ENCODE data around the gene C1orf21.

C1orf21 gene

GRCh38 chr1:184627007-184627341 lies 240.1 kb downstream of the C1orf21 start:
- no peak overlapping the region for H3K9ac ChIP-seq (ENCODE audit: low read depth, low read length)
- no peaks in the 10 kb centered on the region for H3K9me3 ChIP-seq (ENCODE audit: insufficient read depth, low read depth, low read length)
- H3K27ac ChIP-seq (ENCODE audit: low read length), result no peak overlapping the region
- no peaks in the 10 kb centered on the region for H3K27me3 ChIP-seq (ENCODE audit: insufficient read depth, low read length)
- no peak overlapping the region for H3K4me3 ChIP-seq (ENCODE audit: low read length)
- no peaks in the 10 kb centered on the region; the same call in 1 of the 2 replicates for H3K36me3 ChIP-seq (ENCODE audit: insufficient read depth, low read depth, low read length)
- H3K4me1 ChIP-seq (ENCODE audit: insufficient read depth, low read length), result no peaks in the 10 kb centered on the region; the same call in 1 of the 2 replicates

- Histone ChIP-seq H3K9me3 (ENCODE audit: insufficient read depth, low read depth, low read length) (no peaks in the 10 kb centered on the region), H3K4me3 (ENCODE audit: low read length) (no peak overlapping the region), H3K4me1 (ENCODE audit: insufficient read depth, low read length) (no peaks in the 10 kb centered on the region; the same call in 1 of the 2 replicates), H3K27me3 (ENCODE audit: insufficient read depth, low read length) (no peaks in the 10 kb centered on the region), H3K9ac (ENCODE audit: low read depth, low read length) (no peak overlapping the region), H3K27ac (ENCODE audit: low read length) (no peak overlapping the region), H3K36me3 (ENCODE audit: insufficient read depth, low read depth, low read length) (no peaks in the 10 kb centered on the region)
These were observed 242.4 kb downstream of the C1orf21 start for GRCh38 chr1:184629266-184629665.

DNA sequence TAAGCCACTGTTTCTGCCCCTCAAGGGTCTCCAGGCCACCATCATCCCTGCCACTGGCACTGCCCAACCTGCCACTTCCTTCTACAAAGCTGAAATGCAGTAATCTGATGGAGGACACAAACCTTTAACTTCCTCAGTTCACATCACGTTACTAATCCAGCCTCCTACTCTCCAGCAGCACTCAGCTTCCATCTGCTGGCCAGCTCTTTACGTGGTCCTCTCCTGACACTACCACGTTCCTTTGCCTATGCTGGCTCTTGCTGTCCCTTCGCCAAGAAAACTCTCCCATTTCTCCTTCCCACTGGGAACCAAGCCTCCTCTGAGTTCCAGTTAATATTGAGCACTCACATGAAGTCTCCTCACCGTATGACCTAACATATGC lies 243.8 kb downstream of the C1orf21 start:
- H3K27me3 ChIP-seq (ENCODE audit: insufficient read depth, low read length), result no peaks in the 10 kb centered on the region

GRCh38 chr1:184632415-184633175 lies 245.8 kb downstream of the C1orf21 start:
- 0 out of 2 replicates have a peak, but pooled peaks cover under 1% of the 10 kb centered on the region for H3K9me3 ChIP-seq (ENCODE audit: insufficient read depth, low read depth, low read length)
- no peaks in the 10 kb centered on the region for H3K36me3 ChIP-seq (ENCODE audit: insufficient read depth, low read depth, low read length)
- no peak overlapping the region for H3K27ac ChIP-seq (ENCODE audit: low read length)
- H3K4me3 ChIP-seq (ENCODE audit: low read length), result no peak overlapping the region
- no peaks in the 10 kb centered on the region for H3K27me3 ChIP-seq (ENCODE audit: insufficient read depth, low read length)
- no peak overlapping the region for H3K9ac ChIP-seq (ENCODE audit: low read depth, low read length)
- H3K4me1 ChIP-seq (ENCODE audit: insufficient read depth, low read length), result no peaks in the 10 kb centered on the region

More for the DNA sequence above, 243.8 kb downstream of the C1orf21 start:
- H3K9me3 ChIP-seq (ENCODE audit: insufficient read depth, low read depth, low read length), result no peaks in the 10 kb centered on the region
- no peaks in the 10 kb centered on the region for H3K36me3 ChIP-seq (ENCODE audit: insufficient read depth, low read depth, low read length)
- no peak overlapping the region for H3K27ac ChIP-seq (ENCODE audit: low read length)
- H3K4me1 ChIP-seq (ENCODE audit: insufficient read depth, low read length), result no peaks in the 10 kb centered on the region
- no peak overlapping the region for H3K9ac ChIP-seq (ENCODE audit: low read depth, low read length)
- H3K4me3 ChIP-seq (ENCODE audit: low read length), result no peak overlapping the region

- Histone ChIP-seq H3K27me3 (ENCODE audit: insufficient read depth, low read length) (no peaks in the 10 kb centered on the region), H3K9ac (ENCODE audit: low read depth, low read length) (no peak overlapping the region), H3K4me3 (ENCODE audit: low read length) (no peak overlapping the region), H3K9me3 (ENCODE audit: insufficient read depth, low read depth, low read length) (0 out of 2 replicates have a peak, but pooled peaks cover 4% of the 10 kb centered on the region), H3K36me3 (ENCODE audit: insufficient read depth, low read depth, low read length) (no peaks in the 10 kb centered on the region), H3K27ac (ENCODE audit: low read length) (no peak overlapping the region), H3K4me1 (ENCODE audit: insufficient read depth, low read length) (no peaks in the 10 kb centered on the region)
These were observed 247.0 kb downstream of the C1orf21 start for GRCh38 chr1:184633785-184634184.

GRCh38 chr1:184634296-184634695 lies 247.5 kb downstream of the C1orf21 start:
- Histone ChIP-seq H3K27me3 (ENCODE audit: insufficient read depth, low read length) (no peaks in the 10 kb centered on the region), H3K4me3 (ENCODE audit: low read length) (no peak overlapping the region), H3K9ac (ENCODE audit: low read depth, low read length) (no peak overlapping the region), H3K4me1 (ENCODE audit: insufficient read depth, low read length) (no peaks in the 10 kb centered on the region), H3K36me3 (ENCODE audit: insufficient read depth, low read depth, low read length) (no peaks in the 10 kb centered on the region), H3K9me3 (ENCODE audit: insufficient read depth, low read depth, low read length) (0 out of 2 replicates have a peak, but pooled peaks cover 4% of the 10 kb centered on the region), H3K27ac (ENCODE audit: low read length) (no peak overlapping the region)

DNA sequence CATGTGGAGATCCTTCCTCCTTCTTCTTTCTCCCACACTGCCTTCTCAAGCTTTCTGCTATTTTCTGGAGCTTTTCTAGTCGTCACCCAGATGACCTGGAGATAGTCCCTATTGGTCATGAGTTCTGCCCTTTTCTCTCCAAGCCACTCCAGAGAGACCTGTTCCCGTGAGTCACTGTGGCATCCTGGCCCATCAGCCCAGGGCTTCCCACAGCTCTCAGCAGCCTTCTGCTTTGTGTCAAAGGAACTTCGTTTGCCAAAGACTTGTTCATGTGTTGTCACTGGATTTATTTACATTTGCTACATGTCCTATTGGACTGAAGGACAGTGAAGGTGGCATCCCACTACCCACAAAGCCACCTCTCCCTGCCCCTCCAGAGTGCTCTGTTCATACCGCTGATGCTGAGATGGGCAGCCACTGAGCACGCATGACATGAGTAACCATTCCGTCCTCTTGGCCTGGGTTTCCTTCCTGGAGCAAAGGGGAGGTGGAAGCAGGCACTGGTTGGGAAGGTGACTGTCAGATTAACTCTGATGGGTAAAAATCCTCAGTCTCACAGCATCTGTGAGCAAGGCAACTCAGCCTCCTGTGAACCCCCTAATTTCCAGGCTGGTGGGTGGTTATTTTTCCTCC lies 248.6 kb downstream of the C1orf21 start:
- Histone ChIP-seq H3K4me1 (ENCODE audit: insufficient read depth, low read length) (no peaks in the 10 kb centered on the region), H3K9ac (ENCODE audit: low read depth, low read length) (no peak overlapping the region), H3K9me3 (ENCODE audit: insufficient read depth, low read depth, low read length) (0 out of 2 replicates have a peak, but pooled peaks cover 4% of the 10 kb centered on the region), H3K27me3 (ENCODE audit: insufficient read depth, low read length) (no peaks in the 10 kb centered on the region), H3K36me3 (ENCODE audit: insufficient read depth, low read depth, low read length) (no peaks in the 10 kb centered on the region), H3K27ac (ENCODE audit: low read length) (no peak overlapping the region), H3K4me3 (ENCODE audit: low read length) (no peak overlapping the region)

GRCh38 chr1:184635980-184636431 lies 249.2 kb downstream of the C1orf21 start:
- Histone ChIP-seq H3K27me3 (ENCODE audit: insufficient read depth, low read length) (no peaks in the 10 kb centered on the region), H3K9ac (ENCODE audit: low read depth, low read length) (no peak overlapping the region)

DNA sequence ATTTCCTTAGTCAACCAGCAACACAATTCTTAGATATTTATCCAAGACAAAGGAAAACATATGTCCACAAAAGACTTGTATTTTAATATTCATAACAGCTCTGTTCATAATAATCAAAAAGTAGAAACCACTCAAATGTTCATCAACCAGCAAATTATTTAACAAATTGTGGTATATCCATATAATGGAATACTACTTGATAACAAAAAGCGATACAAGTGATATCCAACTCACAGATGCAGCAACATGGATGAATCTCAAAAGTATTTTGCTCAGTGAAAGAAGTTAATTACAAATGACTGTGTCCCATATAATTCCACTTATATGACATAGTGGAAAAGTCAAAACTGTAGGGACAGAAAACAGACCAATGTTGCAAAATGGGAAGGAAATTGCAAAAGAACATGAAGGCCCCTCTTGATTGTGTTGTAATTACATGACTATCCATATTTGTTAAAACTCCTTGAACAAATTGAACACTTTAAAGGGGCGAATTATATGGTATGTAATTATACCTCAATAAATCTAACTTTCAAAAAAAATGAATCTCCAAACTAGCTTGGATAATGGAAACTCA lies 250.9 kb downstream of the C1orf21 start:
- Histone ChIP-seq H3K36me3 (ENCODE audit: insufficient read depth, low read depth, low read length) (no peaks in the 10 kb centered on the region), H3K27ac (ENCODE audit: low read length) (no peak overlapping the region), H3K9me3 (ENCODE audit: insufficient read depth, low read depth, low read length) (0 out of 2 replicates have a peak, but pooled peaks cover 4% of the 10 kb centered on the region), H3K9ac (ENCODE audit: low read depth, low read length) (no peak overlapping the region), H3K27me3 (ENCODE audit: insufficient read depth, low read length) (no peaks in the 10 kb centered on the region), H3K4me3 (ENCODE audit: low read length) (no peak overlapping the region), H3K4me1 (ENCODE audit: insufficient read depth, low read length) (no peaks in the 10 kb centered on the region)

More at GRCh38 chr1:184635980-184636431, 249.2 kb downstream of the C1orf21 start:
- Histone ChIP-seq H3K4me3 (ENCODE audit: low read length) (no peak overlapping the region), H3K36me3 (ENCODE audit: insufficient read depth, low read depth, low read length) (no peaks in the 10 kb centered on the region), H3K4me1 (ENCODE audit: insufficient read depth, low read length) (no peaks in the 10 kb centered on the region), H3K9me3 (ENCODE audit: insufficient read depth, low read depth, low read length) (0 out of 2 replicates have a peak, but pooled peaks cover 4% of the 10 kb centered on the region), H3K27ac (ENCODE audit: low read length) (no peak overlapping the region)

DNA sequence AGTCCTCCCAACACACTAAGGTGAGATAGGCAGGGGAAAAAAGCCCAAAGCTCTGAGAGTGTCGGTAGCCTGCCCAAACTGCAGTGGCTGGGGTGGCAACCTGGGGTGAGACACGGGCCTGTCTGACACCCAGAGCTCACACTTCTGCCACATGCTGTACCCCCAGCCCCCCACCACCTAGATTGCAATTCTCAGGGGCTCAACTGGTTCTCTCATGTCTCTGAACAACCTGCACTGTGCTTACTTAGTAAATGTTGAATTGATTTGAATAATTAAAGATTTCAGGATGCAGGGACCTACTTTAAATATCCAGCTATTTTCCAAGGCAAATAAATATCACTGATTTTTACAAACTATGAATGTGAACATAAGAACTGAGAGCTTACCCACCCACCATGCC lies 252.4 kb downstream of the C1orf21 start:
- Histone ChIP-seq H3K4me3 (ENCODE audit: low read length) (no peak overlapping the region), H3K4me1 (ENCODE audit: insufficient read depth, low read length) (no peaks in the 10 kb centered on the region), H3K36me3 (ENCODE audit: insufficient read depth, low read depth, low read length) (no peaks in the 10 kb centered on the region), H3K9ac (ENCODE audit: low read depth, low read length) (no peak overlapping the region), H3K27me3 (ENCODE audit: insufficient read depth, low read length) (no peaks in the 10 kb centered on the region), H3K9me3 (ENCODE audit: insufficient read depth, low read depth, low read length) (0 out of 2 replicates have a peak, but pooled peaks cover 4% of the 10 kb centered on the region), H3K27ac (ENCODE audit: low read length) (no peak overlapping the region)

DNA sequence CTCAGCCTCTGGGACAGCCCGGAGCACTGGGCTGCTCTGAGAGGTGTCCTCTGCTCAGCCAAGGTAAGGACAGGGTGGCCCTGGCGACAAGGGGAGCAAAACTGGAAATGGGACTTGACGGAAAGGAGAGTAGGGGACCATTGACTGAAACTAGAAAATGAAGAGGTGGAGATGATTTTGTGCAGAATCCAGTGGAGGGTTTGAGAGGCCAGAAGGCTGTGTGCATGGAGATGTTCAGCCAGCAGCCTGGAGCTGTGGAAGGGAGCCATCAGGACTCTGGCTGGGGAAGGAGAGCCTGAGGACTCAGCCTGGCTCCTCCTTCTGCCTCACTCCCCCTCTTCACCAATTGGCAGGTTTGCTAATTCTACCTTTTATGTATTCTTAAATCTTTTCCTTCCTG lies 253.7 kb downstream of the C1orf21 start:
- H3K9ac ChIP-seq (ENCODE audit: low read depth, low read length), result no peak overlapping the region
- no peaks in the 10 kb centered on the region for H3K36me3 ChIP-seq (ENCODE audit: insufficient read depth, low read depth, low read length)
- H3K4me3 ChIP-seq (ENCODE audit: low read length), result no peak overlapping the region
- 0 out of 2 replicates have a peak, but pooled peaks cover 4% of the 10 kb centered on the region for H3K9me3 ChIP-seq (ENCODE audit: insufficient read depth, low read depth, low read length)
- H3K27ac ChIP-seq (ENCODE audit: low read length), result no peak overlapping the region
- no peaks in the 10 kb centered on the region for H3K4me1 ChIP-seq (ENCODE audit: insufficient read depth, low read length)
- no peaks in the 10 kb centered on the region for H3K27me3 ChIP-seq (ENCODE audit: insufficient read depth, low read length)

Data from iPS-20b (cell line).